HG03432 (cell line): ENCODE results near the gene EPHB2.

Experiments used
- ATAC-seq: cut with Tn5 transposase; IDR thresholded peaks from one replicate; pipeline ENCODE4 v1.9.1; 2021; ENCODE audit warnings: mild to moderate bottlenecking, moderate library complexity; ENCODE audit not compliant: unreplicated experiment

EPHB2 gene

GRCh38 chr1:22749919-22750684, 39.5 kb downstream of the EPHB2 start:
- no peak for ATAC-seq

GRCh38 chr1:22750685-22751051, 40.0 kb downstream of the EPHB2 start:
- ATAC-seq, result no peak

- ATAC-seq, result no peak
These were observed 40.5 kb downstream of the EPHB2 start for GRCh38 chr1:22751124-22751531.

GRCh38 chr1:22752339-22752738, 41.7 kb downstream of the EPHB2 start:
- no peak for ATAC-seq

- no peak for ATAC-seq
These were observed 42.9 kb downstream of the EPHB2 start for GRCh38 chr1:22753481-22753971.

GRCh38 chr1:22754106-22754768, 43.6 kb downstream of the EPHB2 start:
- ATAC-seq, result peak; percentile 56

GRCh38 chr1:22754824-22755223, 44.2 kb downstream of the EPHB2 start:
- ATAC-seq, result no peak

GRCh38 chr1:22755641-22756040, 45.0 kb downstream of the EPHB2 start:
- no peak for ATAC-seq

- ATAC-seq, result no peak
These were observed 45.6 kb downstream of the EPHB2 start for GRCh38 chr1:22756125-22756735.

GRCh38 chr1:22760455-22760854, 49.8 kb downstream of the EPHB2 start:
- ATAC-seq, result no peak

GRCh38 chr1:22761101-22761500, 50.5 kb downstream of the EPHB2 start:
- ATAC-seq, result no peak

- ATAC-seq, result no peak
These were observed 51.2 kb downstream of the EPHB2 start for GRCh38 chr1:22761821-22762220.

GRCh38 chr1:22763487-22764200, 53.0 kb downstream of the EPHB2 start:
- ATAC-seq, result peak; percentile 58

GRCh38 chr1:22767852-22768251, 57.2 kb downstream of the EPHB2 start:
- ATAC-seq, result no peak

GRCh38 chr1:22769932-22770331, 59.3 kb downstream of the EPHB2 start:
- ATAC-seq, result no peak

- ATAC-seq, result no peak
These were observed 61.4 kb downstream of the EPHB2 start for GRCh38 chr1:22772014-22772413.

- no peak for ATAC-seq
These were observed 63.6 kb downstream of the EPHB2 start for GRCh38 chr1:22773981-22774832.

- no peak for ATAC-seq
These were observed 64.2 kb downstream of the EPHB2 start for GRCh38 chr1:22774833-22775182.

GRCh38 chr1:22775478-22775877, 64.8 kb downstream of the EPHB2 start:
- no peak for ATAC-seq

GRCh38 chr1:22776035-22776613, 65.5 kb downstream of the EPHB2 start:
- ATAC-seq, result no peak
